ENCODE measurements around the gene NUTF2.
A peak's percentile ranks its signal among the peaks of the same experiment; 100 is the strongest.
"Not testable (repeated sequence)": the region's sequence is repeated elsewhere in the genome, so short reads cannot be mapped to it uniquely, and the experiment has no call there.

Gene NUTF2

DNA sequence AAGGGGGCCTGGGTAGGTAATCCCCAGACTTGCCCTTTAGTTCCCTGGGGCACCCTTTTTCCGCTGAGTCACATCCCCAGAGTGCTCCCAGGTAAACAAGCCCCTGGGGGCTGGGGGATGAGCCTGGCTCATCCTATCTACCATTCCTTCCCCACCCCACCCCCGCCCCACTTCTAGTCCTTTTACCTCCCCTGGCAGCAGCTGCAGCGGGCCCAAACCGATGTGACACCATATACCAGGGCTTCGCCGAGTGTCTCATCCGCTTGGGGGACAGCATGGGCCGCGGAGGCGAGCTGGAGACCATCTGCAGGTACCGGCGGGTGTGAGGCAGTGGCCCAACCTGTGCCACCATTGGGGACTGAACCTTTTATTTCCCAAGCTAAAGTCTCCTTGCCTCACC, 38.8 kb downstream of the NUTF2 start:
- DNase-seq (ENCODE audit: low read depth) = no peak

DNA sequence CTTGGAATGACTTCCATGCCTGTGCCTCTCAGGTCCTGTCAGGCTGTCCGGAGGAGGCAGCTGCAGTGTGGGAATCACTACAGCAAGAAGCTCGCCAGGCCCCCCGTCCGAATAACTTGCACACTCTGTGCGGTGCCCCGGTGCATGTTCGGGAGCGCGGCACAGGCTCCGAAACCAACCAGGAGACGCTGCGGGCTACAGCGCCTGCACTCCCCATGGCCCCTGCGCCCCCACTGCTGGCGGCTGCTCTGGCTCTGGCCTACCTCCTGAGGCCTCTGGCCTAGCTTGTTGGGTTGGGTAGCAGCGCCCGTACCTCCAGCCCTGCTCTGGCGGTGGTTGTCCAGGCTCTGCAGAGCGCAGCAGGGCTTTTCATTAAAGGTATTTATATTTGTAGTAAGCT, 39.2 kb downstream of the NUTF2 start:
- DNase-seq (ENCODE audit: low read depth) = no peak

DNA sequence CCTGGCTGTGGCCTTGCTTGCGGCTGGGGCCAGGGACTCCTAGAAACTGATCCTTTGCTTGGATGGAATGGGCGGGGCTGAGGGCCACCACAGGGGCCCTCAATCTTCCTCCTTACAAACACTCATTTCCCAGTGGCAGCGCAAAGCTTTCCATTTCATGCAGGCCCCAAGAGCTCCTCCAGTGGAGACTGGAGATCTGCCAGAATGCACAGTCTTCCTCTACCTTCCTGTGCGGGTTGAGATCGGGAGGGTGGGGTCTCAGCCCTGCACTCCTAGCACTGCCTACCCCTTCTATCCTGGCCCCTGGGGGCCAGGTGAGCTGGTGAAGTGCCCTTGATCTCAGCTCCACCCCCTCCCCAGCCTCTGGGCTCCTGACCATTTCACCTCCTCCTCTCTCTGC, 39.7 kb downstream of the NUTF2 start:
- DNase-seq (ENCODE audit: low read depth) = no peak

DNA sequence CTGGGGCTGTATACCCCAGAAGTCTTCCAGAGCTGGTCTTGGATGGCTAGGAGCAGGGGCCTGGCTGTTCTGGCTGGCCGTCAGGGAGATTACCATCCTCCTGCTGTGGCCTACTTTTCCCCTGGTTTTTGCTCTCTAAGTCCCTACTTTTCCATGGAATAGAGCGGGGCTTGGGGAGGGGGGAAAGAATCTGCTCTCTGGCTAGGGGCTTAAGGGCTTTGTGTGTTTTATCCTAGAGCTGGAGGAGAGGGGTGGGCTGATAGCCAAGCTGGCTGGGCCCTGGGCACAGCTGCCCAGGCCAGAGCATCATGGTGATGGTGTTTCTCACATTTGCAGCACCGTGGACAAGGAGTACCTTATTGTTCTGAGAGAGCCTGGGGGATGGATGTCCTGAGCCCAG, 41.6 kb downstream of the NUTF2 start:
- DNase-seq (ENCODE audit: low read depth) = no peak

DNA sequence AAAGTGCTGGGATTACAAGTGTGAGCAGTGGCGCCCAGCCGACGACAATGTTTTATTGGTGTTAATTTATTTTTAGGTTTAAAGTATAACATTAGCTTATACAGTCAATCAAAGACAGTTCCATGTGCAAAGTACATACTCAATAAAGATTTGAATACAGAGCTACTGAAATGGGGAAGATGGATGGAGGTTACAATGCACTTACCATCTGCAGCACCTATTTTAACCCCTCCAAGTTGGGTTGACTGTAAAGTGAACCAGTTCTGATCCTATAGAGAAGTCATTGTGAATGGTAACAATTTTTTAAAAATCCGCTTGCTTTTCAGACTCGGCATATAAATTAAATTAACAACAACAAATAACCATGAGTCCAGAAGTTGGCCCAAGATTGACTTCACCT, 45.6 kb downstream of the NUTF2 start:
- no peak for DNase-seq (ENCODE audit: low read depth)

DNA sequence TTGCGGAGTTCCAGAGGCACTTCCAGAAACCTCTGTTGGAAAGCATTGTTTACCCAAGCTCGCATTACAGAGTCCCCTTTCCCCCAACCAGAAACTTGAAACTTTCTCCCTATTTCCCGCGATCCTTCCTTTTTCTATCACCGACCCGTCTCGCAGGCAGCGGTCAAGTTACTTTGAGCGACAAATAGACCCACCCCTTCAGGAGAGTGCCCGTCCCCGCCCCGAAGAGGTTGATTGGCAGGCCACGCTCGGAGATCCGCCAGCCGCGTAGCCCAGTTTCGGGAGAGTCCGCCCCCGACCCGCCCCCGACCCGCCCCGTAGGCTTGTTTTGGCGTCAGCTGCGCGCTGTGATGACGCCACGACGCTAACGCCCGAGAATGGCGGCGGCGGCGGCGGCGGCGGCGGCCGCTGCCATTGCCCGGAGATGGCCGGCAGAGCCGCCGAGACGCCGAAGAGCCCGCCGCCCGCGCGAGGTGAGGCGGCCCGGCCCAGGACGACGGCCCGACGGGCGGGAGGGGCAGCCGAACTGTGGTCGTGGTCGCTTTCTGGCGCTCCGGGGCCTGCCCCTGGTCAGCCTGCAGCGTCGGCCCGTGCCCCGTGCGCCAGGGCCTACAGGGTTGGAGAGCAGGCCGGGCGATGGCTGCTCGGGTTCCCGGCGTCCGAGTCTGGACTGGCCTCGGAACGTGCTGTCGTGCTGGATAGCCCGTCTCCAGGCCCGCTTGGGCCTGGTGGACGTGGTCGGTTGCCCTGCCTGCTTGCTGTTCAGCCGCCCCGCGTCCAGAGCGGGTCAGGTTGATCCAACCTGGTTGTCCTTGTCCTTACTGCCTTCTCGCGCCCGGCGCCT, 46.4 kb downstream of the NUTF2 start, which contains the start of gene PSKH1:
Gene PSKH1, plus strand, starts transcription at position 356 of the 844 bp plus-strand sequence. CDS start 15,496 bp downstream, outside the sequence.
- peak; percentile 91 for DNase-seq (ENCODE audit: low read depth)

DNA sequence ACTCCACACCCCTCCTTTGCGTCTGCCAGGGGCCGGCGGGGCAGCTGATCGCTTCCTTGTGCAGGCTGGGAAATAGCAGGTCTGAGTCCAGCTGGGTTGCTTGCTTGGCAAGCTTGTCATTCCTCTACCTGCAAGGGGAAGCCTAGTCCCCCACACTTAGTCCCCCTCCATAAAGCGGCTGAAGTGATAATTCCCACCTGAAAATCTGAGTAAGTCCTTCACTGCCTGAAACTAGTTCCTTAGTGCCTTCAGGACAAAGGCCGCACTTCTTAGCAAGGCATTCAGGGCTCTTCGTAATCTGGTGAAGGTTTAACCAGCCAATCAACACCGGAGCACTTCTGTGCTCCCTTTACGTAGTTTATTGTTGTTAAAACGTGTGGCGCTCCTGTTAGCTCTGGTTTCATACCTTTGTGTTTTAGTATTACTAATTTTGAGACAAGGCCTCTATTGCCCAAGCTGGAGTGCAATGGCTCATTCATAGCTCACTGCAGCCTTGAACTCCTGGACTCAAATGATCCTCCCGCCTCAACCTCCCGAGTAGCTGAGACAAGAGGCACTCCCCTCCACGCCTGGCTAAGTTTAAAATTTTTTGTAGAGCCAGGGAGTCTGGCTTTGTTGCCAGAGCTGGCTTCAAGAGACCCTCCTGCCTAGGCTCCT, 47.1 kb downstream of the NUTF2 start:
- no peak for DNase-seq (ENCODE audit: low read depth)

DNA sequence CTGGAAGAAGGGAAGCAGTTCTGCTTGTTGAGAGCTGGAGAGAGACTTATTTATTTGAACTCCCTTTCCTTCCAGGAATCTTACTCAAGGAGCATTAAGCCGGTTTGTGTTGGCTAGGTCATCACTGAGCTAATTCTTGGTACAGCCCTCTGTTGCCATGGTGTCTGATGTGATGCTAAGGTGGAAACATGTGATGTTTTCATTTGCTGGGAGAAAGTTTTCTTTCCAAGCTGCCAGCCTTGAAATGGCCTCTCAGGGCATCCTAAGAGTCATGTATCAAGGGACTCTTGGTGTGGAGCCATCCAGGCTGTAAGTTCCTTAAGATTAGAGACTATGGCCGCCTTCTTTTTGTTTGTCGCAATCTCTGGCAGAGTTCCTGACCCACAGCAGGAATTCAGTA, 50.5 kb downstream of the NUTF2 start:
- DNase-seq (ENCODE audit: low read depth) = no peak

DNA sequence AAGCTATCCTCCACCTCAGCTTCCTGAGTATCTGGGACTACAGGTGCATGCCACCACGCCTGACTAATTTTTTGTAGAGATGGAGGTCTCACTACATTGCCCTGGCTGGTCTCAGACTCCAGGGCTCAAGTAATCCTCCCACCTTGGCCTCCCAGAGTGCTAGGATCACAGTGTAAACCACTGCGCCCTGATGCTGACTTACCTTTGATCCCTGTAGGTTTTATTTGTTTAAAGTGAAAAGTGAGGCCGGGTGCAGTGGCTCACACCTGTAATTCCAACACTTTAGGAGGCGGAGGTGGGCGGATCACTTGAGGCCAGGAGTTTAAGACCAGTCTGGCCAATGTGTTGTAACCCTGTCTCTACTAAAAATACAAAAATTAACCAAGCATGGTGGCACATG, 55.0 kb downstream of the NUTF2 start:
- DNase-seq (ENCODE audit: low read depth) = no peak

DNA sequence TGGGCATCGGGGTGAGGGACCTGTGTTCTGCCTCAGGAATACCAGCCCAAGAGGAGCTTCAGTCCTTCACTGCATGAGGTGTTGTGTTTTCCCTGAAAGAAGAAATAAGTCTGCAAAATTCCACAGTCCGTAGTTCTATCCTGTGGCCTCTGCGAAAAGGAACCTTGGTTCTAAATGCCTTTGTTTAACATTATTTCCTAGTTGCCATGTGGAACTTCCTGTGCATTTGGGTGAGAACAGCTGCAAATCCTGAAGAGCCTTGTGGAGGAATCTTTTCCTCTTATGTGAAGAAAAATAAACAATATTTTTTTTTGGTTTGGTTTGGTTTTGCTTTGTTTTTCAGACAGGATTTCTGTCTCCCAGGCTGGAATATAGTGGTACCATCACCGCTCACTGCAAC, 56.1 kb downstream of the NUTF2 start:
- no peak for DNase-seq (ENCODE audit: low read depth)

DNA sequence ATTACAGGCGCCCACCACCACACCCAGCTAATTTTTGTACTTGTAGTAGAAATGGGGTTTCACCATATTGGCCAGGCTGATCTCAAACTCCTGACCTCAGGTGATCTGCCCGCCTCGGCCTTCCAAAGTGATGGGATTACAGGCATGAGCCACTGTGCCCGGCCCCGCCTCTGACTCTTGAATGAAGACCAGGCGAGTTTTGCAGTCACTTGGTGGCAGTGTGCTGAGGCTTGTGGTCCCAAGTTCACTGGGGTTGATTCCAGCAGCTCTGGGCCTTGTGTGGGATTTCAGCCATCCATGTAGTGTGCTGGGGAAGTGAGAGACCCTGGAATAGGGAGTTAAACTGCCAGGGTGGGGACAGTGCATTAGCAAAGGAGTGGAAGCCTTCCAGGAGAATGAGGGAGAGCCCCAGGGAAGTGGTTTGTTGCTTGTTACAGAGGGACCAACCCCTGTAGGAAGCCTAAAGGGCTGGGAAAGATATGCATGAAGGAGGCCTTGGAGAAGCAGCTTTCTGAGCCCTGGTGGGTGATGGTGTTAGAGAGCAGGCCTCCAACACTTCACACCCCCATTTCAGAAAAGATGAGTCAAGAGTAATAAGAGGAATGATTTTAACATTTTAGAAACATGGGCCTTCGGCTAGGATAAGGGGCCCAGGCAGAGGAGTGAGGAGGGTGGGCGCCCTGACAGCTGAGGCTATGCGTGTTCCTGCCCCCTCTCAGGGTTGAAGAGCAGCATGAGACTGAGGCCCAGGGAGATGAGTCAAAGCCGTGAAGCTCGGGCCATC, 60.9 kb downstream of the NUTF2 start:
- no peak for DNase-seq (ENCODE audit: low read depth)

DNA sequence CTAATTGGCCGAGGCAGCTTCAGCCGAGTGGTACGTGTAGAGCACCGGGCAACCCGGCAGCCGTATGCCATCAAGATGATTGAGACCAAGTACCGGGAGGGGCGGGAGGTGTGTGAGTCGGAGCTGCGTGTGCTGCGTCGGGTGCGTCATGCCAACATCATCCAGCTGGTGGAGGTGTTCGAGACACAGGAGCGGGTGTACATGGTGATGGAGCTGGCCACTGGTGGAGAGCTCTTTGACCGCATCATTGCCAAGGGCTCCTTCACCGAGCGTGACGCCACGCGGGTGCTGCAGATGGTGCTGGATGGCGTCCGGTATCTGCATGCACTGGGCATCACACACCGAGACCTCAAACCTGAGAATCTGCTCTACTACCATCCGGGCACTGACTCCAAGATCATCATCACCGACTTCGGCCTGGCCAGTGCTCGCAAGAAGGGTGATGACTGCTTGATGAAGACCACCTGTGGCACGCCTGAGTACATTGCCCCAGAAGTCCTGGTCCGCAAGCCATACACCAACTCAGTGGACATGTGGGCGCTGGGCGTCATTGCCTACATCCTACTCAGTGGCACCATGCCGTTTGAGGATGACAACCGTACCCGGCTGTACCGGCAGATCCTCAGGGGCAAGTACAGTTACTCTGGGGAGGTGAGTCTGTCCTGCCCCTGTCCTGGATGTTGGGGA, 62.5 kb downstream of the NUTF2 start:
- DNase-seq (ENCODE audit: low read depth) = no peak

DNA sequence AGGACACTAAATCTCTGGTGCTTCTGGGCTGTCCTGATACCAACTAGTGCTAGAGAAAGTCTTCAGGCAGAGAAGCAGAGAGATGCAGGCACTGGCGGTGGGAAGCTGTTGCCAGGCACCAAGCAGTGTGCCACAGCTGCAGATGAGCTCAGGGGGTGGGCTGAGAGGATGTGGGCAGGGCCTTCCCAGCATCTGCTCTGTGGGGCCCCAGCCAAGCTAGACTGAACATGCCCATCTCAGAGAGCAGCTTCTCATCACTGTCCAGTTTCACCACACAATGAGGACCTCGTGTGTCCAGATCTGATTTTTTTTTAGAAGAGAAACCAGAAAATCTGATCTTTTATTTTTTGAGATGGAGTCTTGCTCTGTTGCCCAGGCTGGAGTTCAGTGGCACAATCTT, 63.4 kb downstream of the NUTF2 start:
- no peak for DNase-seq (ENCODE audit: low read depth)

DNA sequence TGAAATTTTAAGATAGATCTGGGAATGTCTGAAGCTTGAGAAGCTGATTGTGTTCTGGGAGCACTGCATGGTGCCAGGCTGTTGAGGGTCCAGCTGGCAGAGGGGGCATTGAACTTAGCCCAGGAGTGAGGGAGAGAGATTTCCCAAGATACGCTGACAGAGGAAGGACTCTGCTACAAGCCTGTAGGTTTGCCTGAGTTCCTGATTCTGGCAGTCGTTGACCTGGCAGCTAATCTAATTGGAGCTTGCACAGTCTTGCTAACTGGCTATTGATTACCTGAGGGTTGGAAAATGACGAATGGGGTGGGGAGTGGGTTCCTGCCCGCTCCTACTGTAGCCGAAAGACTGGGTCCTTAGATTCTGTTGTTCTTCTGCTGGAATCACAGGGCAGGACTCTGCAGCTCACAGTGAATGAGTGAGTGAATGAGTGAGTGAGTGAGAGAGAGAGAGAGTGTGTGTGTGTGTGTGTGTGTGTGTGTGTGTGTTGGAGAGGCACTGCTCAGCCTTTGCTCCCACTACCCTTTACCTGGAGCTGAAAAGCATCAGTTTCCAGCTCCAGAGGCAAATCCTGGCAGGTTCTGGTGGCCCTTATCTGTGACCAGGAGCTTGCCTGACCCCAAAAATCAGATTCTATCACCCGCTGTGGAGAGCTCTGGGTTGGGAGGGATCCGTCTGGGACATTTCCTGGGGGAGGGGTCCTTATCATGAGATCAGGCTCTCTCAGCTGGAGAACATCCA, 68.2 kb downstream of the NUTF2 start:
- no peak for DNase-seq (ENCODE audit: low read depth)

DNA sequence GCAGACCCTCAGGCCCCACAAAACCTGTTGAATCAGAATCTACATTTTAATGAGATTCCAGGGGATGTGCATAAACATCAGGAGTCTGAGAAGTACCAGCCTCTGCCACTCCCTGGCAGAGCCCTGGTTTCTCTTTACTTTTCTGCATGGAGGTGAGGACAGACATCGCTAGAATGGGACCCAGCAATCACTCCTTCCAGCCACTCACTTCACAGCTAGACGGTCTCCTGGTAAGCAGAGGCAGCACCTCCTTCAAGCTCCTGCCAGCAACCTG, 68.7 kb downstream of the NUTF2 start:
- not testable (repeated sequence) for DNase-seq (ENCODE audit: low read depth)

DNA sequence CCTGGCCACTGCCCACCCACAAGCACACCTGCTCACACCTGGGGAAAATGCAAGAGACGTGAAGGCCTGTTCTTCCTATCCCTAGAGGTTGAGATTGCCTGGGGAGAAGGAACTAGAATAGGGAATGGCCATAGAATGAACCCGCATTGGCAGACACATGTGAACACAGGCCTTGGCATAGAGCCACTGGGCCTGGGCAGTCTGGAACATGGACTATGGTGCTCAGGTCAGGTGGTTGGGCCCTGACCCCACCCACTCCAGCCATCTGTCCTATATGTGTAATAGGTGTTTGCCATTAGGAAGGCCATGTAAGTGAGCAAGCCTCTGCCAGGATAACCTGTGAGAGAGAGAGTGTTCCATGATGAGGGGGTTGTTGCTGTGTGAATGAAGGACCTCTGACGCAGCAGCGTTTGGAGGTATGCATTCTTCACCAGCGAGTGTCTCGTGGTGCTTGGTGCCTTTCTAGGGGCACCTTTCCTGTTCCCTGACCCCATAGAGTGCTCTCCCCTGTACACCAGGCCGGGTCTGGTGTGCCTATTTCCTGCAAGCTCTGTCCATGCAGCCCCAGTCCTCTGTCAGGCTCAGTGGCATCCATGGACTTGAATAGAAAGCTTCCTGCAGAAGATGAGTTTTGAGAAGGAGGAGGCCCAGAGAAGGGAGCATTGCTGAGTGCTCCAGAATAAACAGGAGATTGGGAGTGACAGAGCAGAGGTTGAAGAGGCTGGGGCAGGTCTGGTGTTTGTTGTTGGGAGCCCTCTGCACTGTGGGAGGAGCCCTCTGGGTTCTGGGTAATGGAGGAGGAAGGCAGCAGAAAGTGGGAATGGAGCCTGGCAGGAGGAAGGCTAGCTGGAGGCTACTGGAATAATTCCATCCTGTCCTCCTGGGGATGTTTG, 69.3 kb downstream of the NUTF2 start:
- no peak for DNase-seq (ENCODE audit: low read depth)

DNA sequence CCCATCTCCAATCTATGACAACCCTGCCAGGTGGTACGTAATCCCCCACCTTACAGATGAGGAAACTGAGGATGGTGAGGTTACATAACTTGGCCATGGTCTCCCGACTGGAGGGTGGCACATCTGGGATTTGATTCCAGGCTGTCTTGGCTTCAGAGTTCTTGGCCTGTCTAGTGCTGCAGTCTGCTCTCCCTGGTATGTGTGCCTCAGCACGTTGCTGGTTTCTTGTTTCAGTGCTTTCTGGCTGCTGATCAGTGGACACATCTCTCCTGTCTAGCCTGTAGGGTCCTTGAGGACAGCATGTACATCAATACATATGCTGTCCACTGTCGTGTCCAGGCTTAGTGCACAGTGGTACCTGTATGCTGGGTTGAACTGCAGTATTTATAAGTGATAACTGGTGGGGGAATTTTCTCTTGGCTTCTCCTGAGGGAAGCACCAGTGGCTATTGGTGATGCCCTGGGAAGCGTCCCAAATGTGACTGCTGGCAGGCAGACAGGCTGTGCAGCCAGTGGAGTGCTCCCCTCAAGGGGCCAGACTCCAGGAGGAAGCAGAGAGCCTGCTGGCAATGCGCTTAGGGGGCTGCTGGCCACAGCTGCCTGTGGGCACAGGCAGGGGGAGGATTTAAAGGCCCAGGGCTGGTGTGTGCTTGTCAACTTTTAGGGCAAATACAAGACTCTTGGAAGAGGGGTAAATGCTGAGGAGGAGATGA, 70.6 kb downstream of the NUTF2 start:
- DNase-seq (ENCODE audit: low read depth) = no peak

DNA sequence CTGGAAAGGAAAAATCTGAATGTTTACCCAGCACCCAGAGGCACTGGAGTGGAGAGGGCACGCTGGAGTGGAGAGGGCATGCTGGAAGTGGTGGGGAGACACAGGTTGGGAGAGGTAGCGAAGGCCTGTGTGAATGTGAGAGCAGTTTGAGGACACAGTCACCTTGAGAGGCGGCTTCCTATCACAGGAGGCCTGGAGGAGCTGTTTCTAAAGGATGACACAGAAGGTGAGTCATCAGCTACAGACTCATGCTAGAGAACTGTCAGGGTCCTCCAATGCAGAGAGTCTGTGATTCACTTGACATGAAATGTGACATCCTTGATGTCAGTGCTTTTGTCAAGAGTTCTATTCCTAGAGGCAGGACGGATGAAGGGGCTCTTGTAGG, 71.1 kb downstream of the NUTF2 start:
- peak; percentile 46 for DNase-seq (ENCODE audit: low read depth)

DNA sequence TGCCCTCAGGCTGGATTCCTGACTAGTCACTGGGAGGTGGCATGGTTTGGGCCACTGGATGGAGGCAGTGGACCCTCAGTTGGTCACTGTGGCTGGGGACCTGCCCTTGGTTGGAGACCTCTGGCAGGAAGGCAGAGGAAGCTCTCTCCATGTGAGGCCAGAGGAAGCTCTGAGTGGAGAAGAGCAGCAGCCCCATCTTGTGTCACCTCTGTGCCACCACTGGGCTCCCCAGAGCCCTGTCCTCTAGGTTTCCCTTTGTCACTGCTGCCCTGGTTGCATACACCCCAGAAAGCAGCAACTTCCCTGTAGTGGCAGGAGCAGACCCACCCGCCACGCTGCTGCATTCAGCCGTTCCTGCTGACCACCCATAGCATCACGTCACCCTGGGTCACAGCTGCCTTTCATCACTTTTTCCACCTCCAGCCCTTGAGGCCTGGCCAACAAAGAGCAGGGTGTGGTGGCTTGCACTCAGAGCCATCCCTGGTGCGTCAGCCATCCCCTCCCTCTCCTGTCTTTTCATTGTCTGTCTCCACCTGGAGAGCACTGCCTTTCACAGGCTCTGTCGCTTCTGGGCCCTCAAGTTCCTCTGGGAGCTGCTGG, 73.0 kb downstream of the NUTF2 start:
- DNase-seq (ENCODE audit: low read depth) = no peak

Data from activated T-cell treated with anti-CD3 and anti-CD28 coated beads for 24 hours (primary cell).